ENCODE measurements around the gene AEBP2.

GRCh38 chr12:19491863-19492262, 52.6 kb downstream of the AEBP2 start:
- TF ChIP-seq CTCF (IDR thresholded peaks at IDR 0.05; ENCODE audit: low read depth, low read length), result no peak
- TF ChIP-seq EZH2phosphoT487 (IDR thresholded peaks at IDR 0.05; ENCODE audit: low read depth), result no peak

Measured in OCI-LY3 (cell line).